NCI-H1417 treated with DMSO at 0.1 percent for 48 hours (cell line): Measurements from ENCODE around the gene GMCL1.
"Not testable (repeated sequence)": the region's sequence is repeated elsewhere in the genome, so short reads cannot be mapped to it uniquely, and the experiment has no call there.

Experiments used
- DNase-seq: peaks from one replicate; lab custom pipeline; 2025; lab: John Stamatoyannopoulos, UW

The GMCL1 gene

DNA sequence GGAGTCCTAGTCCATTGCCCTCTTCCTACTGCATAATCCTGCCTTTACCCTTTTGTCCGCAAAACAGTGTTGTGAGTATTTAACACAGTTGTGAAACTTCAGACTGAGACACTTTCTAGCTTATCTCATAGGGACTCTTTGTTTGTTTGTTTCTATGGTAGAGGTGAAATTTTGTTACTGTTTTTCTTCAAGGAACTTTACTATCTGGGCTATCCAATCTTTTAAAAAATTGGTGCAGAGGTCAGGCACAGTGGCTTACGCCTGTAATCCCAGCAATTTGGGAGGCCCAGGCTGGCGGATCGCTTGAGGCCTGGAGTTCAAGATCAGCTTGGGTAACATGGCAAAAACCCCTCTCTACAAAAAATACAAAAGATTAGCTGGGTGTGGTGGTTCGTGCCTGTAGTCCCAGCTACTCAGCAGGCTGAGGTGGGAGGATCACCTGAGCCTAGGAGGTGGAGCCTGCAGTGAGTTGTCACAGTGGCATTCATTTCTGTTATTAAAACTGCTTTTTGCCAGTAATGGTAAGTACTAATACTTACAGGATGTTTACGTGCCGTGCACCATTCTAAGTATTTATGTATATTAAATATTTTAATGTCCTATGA lies 18.8 kb downstream of the GMCL1 start:
- DNase-seq = no peak

DNA sequence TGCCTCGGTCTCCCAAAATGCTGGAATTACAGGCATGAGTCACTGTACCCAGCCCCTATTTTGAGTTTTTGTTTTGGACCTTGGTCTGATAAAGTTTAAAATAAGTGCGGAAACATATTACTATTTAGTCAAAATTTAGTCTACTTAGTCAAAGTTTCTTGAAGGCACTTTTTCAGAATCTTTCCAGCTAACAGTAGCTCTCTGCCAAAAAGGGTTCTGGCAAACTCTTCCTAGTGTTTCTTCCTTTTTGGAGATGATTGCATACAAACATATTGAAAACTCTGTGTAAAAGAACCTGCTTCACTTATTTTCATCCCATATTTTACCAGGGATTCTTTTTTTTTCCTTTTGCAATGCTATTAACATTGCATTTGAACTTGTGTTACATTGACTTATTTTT lies 28.8 kb downstream of the GMCL1 start:
- no peak for DNase-seq

DNA sequence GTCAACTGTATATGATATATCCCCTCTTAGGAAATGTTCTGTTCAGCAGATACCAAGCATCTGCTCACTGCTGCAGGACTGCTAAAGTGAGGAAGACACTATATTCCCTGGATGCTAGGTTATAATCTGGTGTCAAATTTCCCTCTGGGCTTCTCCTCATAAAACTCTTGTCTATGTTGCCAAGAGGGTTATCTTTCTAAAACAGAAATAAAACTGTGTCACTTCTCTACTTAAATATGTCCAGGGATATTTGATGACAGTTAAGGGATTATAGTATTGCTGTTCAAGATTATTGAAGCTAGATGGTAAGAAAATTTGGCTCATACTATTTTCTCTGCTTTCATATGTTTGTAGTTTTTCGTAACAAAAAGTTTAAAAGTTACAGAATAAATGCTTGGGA lies 33.8 kb downstream of the GMCL1 start:
- DNase-seq = no peak

DNA sequence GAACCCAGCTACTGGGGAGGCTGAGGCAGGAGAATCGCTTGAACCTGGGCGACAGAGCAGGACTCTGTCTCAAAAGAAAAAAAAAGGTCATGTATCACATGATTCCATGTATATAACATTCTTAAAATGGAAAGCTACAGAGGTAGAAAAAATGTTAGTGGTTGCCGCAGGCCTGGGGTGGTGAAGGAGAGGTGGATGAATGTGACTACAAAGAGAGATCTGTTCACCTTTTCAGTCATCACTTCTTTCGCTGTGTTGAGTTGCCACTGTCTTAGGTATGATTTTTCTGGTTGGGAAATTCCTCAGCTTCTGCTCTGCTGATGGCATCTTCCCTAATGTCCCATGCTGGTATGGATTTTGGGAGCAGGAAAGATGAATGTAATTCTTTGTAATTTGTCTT lies 59.0 kb downstream of the GMCL1 start:
- no peak for DNase-seq

DNA sequence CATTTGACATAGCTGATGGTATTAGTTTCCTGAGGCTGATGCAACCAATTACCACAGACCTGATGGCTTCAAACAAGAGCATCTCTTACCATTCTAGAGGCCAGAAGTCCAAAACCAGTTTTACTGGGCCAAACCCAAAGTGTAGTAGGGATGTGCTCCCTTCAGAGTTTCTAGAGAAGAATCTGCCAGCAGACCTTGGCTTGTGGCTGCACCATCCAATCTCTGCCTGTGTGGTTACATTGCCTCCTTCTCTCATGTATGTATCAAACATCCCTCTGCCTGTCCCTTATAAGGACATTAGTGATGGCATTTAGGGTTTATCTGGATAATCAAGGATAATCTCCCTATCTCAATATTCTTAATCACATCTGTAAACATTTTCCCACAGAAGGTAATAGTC lies 59.8 kb downstream of the GMCL1 start:
- DNase-seq = no peak

DNA sequence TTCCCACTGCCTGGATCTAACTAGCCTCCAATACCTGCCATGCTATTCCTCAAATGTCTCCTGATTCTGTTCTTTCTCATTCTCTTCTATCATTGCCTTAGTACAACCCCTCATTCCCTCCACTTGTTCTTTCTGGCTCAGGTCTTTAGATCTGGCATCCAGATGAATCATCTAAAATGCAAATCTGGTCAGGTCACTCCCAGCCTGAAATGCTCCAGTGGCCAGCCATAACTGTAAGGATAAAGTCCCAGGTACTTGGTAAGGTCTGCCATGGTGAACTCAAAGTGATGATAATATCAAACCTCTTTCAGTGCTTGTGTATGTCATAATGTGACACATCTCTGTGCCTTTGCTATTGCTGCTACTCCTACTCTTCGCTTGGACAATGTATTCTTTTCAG lies 61.4 kb downstream of the GMCL1 start:
- no peak for DNase-seq

DNA sequence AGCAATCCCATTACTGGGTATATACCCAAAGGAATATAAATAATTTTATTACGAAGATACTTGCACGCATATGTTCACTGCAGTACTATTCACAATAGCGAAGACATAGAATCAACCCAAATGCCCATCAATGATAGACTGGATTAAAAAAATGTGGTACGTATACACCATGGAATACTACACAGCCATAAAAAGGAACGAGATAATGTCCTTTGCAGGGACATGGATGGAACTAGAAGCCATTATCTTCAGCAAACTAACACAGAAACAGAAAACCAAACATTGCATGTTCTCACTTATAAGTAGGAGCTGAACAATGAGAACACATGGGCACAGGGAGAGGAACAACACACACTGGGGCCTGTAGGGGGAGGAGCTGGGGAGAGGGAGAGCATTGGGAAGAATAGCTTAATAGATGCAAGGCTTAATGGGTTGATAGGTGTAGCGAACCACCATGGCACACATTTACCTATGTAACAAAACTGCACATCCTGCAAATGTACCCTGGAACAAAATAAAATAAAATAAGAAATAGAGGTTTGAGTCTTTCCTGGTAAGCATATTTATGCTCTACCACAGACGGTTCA lies 63.5 kb downstream of the GMCL1 start:
- not testable (repeated sequence) for DNase-seq

DNA sequence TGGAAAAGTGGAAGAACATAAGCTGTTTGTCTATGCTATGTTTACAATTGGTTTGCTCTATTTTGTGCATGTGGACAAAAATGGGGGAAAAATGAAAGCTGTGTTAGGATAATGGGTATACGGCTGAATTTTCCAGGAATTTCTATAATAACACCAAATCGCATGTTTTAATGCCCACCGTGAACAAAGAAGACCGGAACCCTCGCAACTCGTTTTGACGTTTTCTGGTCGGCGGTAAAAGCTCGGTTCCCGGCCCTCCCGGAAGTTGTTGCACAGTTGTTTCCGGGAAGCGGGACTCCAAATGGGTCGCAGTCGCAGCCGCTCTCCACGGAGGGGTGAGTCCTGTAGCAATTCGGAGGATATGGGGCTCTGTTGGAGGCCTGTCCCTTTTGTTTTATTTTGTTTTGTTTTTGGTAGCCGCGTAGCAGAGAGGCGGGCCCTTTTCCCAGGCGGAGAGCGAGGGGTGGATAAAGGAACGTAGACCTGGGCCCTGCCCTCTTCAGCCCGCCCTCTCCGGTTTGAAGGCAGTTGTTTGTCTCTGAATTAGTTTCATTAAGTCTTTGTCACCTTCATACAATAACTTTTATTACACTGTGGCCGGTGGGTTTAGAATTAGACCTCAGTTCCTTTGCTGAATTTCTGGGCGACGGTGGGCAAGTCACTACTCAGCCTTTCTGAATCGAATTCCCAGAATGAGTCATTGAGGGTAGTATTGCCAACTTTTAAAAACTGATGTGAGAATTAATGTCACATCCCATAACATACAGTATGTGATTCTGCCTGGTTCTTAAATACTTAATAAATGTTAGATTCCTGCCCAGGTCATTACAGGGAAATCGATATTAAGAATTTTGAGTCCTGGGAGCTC lies 64.5 kb downstream of the GMCL1 start, which contains the start of gene SNRNP27:
Gene SNRNP27, plus strand, starts transcription at position 273 of the 868 bp plus-strand sequence. Its CDS starts 29 bp downstream, at position 302.
- DNase-seq = no peak

DNA sequence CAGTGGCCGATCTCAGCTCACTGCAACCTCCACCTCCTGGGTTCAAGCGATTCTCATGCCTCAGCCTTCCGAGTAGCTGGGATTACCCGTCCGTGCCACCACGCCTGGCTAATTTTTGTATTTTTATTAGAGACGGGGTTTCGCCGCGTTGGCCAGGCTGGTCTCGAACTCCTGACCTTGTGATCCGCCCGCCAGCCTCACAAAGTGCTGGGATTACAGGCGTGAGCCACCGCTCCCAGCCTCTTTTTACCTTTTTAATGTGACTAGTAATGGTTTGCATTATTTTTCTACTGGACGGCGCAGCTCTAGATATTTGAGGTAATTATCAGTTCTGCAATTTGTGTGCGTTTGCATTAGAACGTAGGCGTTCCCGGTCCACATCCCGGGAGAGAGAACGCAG lies 65.3 kb downstream of the GMCL1 start:
- DNase-seq = not testable (repeated sequence)

DNA sequence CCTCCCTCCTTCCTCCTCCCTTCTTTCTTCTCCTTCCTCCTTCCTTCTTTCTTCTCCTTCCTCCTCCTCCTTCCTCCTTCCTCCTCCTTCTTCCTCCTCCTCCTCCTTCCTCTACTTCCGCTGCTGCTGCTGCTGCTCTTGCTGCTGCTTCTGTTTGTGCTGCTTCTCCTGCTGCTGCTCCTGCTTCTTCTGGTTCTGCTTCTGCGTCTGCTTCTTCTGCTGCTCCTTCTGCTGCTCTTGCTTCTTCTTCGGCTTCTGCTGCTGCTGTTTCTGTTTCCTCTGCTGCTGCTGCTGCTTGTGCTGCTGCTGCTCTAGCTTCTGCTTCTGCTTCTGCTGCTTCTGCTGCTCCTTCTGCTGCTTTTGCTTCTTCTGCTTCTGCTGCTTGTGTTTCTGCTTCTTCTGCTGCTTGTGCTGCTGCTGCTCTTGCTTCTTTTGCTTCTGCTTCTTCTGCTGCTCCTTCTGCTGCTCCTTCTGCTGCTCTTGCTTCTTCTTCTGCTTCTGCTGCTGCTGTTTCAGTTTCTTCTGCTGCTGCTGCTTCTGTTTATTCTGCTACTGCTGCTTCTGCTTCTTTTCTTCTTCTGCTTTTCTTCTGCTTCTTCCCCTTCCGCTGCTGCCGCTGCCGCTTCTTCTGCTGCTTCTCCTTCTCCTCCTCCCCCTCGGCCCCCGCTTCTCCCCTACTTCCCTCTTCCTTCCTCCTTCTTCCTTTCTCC lies 72.9 kb downstream of the GMCL1 start:
- no peak for DNase-seq

DNA sequence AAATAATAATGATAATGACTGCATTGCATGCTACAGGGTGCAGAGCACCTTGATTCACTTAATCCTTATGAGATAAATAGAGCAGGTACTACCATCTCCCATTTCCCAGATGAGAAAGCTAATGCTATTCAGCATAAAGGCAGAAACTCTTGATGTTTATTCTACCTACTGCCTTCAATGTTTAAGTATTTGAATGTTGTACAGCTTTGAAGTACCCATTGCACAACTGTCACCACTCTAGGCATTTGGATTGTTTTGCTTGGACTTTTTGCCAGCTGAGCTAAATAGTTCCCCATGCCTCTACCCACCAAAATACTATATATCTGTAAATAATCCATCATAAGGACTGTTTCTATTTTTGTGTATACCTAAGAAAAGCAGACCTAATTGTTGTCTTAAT lies 77.8 kb downstream of the GMCL1 start:
- DNase-seq = no peak

DNA sequence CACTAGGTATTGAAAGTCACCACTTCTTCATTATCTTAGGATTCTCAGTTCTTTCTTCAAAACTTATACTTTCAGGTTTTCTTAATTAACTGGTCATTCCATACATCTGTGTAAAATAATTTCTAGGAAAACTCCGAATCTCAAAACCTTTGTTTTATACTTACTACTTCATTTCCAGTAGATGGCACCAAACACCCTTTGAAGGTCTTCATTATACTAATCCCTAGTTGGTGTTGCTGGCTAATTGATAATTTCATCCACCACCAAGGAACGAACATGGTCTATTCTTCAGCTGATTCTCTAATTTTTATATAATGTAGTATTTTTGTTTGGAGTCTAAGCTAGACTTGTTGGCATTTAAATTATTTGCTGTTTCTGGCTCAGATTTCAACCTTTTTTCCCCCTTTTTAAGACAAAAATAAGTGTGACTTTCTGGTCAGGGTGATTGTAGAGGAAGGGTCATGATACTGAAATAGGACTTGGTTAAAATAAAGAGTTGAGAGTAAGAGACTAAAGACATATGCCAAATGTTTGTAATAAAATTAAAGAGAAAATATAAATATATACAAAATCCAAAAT lies 82.6 kb downstream of the GMCL1 start:
- peak; percentile 60 for DNase-seq

DNA sequence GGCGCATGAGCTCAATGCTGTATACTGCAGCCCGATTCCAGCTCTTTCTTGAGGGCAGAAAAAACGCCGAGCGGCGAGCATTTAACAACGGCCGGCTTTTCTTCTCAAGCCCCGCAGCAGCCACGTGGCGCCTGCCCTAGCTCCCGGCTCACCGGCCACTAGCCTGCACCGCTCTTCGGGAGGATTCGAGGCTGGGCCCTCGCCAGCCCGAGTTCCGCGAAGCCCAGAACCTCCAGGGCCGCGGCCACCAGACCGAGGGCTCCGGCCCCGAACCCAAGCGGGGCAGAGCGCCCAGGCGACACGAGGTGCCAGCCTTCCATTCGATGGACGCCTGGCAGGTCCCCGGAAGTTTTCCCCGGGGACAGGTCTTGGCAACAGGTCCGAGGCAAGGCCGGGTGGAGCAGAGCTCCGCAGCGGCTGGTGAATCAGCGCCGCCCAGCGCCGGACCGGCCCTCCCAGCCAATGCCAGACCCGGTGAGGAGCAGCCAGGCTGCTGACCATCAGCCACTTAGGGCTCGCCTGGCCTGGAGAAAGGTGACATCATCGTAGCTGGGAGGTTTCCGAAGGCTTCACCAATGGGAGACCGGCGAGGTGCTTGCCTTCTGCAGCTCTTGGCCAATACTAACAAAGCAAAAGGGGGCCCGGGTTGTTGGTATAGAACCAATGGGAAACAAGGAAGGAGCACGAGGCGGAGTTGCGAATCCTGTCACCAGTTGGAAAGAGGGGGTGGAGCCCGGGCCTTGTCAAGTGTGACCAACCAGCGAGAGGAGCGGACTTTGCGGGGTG lies 84.9 kb downstream of the GMCL1 start:
- DNase-seq = peak; percentile 100

DNA sequence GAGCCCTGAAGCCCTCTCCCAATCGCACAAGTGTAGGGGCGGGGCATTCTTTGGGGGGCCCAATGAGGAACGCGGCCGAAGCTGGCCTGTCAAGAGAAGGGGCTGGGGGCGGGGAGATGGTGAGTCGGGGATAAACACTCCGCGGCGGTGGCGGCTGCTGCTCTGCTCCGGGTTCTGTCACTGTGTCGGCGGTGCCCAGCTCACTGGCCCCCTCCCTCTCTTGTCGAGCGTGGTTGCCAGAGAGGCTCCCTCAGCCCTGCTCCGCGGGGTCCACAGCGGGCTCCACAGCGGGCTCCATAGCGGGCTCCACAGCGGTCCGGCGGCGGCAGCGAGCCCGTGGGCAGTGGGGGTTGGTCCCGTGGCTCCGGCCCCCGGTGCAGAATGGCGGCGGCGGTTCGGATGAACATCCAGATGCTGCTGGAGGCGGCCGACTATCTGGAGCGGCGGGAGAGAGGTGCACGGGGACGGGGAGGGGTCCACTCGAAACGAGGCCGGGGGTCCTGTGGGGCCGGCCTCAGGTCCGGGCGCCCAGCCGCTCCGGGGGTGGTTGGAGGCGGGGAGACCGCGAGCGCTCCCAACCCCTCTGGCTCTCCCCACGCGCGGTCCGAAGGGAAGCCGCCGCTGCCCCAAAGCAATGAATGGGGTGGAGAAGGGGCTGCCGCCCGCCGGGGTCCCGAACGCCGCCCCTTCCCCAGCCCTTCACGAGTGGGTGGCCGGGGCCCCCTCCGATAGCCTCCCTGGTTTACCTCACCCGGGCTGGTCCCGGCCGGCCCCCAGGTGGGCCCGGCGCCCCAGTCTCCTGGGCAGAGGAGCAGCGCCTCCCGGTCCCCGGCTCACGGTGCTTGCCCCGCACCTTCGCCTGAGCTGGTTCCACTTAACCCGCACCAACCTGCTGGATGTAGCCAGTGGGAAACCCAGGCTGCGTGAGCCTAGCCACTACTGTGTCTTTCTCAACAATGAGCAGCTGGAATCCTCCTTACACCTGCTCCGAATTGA lies 85.8 kb downstream of the GMCL1 start, which contains the start of gene MXD1:
Gene MXD1, plus strand, starts transcription at position 160 of the 996 bp plus-strand sequence. Its CDS starts 222 bp downstream, at position 382.
- DNase-seq = no peak

DNA sequence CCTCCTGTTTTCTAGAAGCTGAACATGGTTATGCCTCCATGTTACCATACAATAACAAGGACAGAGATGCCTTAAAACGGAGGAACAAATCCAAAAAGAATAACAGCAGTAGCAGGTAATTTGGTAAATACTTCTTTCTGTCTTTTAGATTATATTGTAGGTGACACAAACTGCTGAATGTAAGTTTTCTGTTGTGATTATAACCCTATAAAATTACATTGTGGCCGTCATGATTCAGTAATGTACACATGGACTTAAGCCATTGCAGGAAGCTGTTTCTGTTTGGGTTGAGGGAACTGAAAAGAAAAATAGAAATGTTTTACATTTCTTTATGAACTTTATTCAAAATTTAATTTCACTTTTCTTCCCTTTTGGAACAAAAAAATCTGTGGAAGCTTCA lies 86.6 kb downstream of the GMCL1 start:
- DNase-seq = no peak

DNA sequence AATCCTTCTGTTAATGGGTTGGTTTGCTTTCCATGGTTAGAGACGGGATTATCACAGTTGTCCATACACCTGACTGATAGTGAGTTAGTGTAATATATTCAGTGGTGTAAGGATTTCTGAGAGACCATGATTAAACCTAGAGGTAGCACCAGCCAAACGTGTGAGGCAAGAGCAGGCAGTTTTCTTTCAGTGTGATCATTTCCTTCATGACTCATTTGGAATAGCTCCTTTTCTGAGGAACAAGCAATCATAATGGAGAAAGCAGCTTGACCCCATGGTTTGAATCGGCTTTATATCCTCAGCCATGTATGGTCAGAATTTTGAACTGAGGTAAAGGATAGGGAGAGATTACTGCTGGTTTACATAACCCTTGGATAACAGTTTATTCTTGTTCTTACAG lies 88.4 kb downstream of the GMCL1 start:
- DNase-seq = no peak

DNA sequence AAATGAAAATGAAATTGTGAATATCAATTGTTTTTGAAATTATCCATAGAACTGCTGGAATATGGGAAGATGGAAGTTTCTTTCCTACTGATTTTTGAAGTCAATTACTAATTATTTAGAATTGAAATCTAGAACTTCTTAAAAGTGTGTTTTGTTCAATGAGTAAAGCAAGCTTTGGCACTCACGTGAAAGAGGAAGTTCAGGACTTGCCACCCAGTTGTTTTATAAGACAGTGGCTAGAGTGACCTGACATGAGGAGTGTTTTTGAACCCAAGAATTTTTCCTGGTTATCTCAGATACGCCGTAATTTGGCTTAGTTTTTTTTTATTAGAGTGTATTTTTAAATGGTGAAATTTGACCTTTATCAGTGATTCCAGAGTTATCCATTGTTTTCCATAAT lies 88.9 kb downstream of the GMCL1 start:
- DNase-seq = no peak

DNA sequence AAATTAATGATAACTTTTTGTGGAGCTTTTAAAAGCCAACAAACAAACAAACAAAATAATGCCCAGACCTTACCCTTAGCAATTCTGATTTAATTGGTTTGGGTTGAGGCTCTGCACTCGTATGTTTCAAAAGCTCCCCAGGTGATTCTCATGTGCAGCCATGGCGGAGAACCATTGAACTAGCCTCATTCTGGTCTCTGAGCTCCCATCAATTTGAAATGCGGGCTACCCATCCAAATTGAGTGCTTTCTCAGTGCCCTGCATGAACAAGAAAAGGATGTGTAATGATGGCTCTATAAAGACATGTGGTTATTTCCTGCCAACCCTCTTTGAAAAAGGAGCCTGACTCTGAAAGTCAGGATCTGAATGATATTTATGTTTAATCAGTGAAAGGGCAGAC lies 93.7 kb downstream of the GMCL1 start:
- DNase-seq = no peak

DNA sequence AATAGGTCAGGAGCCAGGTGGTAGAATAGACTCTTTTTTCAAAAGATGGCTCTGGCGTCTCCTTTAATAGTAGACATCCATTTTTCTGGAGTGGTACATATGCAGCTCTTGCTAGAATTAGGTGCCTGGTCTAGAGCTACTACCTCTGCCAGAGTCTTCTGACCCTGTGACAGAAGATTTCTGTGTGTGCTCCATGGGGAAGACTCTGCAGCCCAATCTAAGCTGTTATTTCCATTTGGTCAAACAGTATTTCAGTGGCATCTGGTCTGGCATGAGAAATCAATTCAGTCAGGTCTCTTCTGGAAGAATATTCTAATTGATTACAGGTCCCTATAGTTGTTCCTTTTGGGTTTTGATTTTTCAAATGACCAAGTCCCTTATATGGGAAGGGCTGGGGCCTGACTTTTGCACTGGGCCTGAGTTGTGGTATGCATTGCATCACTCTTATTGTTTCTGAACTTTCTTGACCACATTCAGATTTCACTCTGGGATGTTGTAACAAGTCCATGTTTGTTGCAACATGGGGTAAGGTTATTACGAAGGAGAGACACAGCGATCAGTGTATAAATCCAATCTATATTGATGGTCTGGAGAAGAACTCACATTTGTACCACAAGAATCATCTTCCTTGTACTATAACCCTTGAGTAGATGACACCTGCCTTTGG lies 97.5 kb downstream of the GMCL1 start:
- no peak for DNase-seq
